Fibroblast of skin of left biceps (primary cell): ENCODE results near the gene DHX30.
"Not testable (repeated sequence)": the region's sequence is repeated elsewhere in the genome, so short reads cannot be mapped to it uniquely, and the experiment has no call there.

Experiments used
- DNase-seq, 2 experiments: peaks; one replicate each; pipeline ENCODE4 v3.0.0-alpha.2; 2013; ENCODE audit warnings: low read depth in 2 of 2

DHX30 gene, protein sequence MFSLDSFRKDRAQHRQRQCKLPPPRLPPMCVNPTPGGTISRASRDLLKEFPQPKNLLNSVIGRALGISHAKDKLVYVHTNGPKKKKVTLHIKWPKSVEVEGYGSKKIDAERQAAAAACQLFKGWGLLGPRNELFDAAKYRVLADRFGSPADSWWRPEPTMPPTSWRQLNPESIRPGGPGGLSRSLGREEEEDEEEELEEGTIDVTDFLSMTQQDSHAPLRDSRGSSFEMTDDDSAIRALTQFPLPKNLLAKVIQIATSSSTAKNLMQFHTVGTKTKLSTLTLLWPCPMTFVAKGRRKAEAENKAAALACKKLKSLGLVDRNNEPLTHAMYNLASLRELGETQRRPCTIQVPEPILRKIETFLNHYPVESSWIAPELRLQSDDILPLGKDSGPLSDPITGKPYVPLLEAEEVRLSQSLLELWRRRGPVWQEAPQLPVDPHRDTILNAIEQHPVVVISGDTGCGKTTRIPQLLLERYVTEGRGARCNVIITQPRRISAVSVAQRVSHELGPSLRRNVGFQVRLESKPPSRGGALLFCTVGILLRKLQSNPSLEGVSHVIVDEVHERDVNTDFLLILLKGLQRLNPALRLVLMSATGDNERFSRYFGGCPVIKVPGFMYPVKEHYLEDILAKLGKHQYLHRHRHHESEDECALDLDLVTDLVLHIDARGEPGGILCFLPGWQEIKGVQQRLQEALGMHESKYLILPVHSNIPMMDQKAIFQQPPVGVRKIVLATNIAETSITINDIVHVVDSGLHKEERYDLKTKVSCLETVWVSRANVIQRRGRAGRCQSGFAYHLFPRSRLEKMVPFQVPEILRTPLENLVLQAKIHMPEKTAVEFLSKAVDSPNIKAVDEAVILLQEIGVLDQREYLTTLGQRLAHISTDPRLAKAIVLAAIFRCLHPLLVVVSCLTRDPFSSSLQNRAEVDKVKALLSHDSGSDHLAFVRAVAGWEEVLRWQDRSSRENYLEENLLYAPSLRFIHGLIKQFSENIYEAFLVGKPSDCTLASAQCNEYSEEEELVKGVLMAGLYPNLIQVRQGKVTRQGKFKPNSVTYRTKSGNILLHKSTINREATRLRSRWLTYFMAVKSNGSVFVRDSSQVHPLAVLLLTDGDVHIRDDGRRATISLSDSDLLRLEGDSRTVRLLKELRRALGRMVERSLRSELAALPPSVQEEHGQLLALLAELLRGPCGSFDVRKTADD

DNA sequence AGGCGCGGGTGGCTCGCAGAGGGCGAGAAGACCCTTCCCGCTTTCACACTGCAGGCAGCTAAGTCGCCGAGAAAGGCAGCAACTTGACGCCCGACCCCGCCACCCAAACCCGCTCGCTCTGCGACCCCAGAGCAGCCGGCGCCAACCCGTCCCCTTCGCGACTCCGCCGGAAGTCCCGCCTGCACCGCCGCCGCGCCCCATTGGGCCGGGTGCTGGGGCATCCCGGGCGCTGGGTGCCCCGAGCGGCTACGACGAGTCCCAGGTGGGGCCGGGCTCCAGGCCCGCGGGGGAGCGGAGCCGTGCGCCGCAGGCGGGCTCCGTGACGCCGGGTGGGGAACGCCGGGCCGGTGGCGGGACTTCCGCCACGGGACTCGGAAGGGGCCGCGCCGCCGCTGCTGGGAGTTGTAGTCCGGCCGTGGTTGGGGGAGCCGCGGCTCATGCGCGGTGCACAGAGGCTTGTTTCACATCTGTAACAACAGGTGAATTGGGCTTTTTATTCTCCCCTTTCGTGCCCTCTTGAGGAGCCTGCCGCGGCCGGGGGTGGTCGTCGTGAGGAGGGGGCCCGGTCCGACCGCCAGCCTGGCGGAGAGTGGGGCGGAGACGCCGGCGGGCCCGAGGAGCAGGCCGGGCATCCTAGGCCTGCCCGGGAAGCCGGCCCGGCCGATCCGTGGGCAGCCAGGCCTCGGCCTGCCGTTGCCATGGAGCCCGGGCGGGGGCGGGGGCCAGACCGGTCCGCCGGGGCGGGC is at the start of gene DHX30:
DHX30 (plus strand) TSS at position 405 of the 746 bp plus-strand sequence. CDS start 7,546 bp downstream, outside the sequence.
- peak; percentile 41 to 50 for DNase-seq

- no peak for DNase-seq
Observed at GRCh38 chr3:47758261-47759025, 44.5 kb upstream of the DHX30 start.

DNA sequence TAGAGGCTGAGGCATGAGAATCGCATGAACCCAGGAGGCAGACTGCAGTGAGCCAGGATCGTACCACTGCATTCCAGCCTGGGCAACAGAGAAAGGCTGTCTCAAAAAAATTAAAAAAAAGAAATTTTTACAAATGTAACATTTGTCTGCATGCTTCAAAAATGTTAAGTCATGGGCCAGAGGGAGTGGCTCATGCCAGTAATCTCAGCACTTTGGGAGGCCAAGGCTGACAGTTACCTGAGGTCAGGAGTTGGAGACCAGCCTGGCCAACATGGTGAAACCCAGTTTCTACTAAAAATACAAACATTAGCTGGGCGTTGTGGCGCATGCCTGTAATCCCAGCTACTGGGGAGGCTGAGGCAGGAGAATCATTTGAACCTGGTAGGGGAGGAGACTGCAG is 42.7 kb upstream of the DHX30 start:
- DNase-seq = not testable (repeated sequence)

DNA sequence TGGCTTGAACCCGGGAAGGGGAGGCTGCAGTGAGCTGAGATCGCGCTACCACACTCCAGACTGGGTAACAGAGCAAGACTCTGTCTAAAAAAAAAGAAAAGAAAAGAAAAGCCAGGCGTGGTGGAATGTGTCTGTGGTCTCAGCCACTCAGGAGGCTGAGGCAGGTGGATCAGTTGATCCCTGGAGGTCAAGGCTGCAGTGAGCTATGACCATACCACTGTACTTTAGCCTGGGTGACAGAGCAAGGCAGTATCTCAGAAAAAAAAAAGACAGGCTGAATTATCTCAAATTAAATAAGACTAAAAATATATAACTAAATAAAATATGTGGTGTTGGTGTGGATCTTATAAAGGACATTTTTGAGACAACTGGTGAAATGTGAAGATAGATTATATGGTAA is 41.9 kb upstream of the DHX30 start:
- DNase-seq = no peak

DNA sequence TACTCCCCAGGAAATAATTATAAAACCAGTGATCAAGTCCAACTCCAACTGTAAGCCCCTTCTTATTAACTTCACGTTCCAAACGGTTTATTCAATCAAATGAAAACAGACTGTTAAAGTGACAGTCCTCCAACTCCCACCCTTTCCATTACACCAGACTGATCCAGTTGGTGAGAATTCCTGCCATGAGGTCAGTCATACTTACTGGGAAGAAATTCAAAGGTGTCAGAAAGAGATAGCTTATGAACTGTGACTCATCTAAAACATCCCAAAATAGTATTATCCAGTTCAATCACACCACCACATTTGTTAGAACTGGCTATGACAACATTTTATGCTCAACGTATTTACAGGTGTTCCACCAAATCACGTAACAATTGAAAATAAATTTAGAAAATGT is 40.7 kb upstream of the DHX30 start:
- no peak for DNase-seq

DNA sequence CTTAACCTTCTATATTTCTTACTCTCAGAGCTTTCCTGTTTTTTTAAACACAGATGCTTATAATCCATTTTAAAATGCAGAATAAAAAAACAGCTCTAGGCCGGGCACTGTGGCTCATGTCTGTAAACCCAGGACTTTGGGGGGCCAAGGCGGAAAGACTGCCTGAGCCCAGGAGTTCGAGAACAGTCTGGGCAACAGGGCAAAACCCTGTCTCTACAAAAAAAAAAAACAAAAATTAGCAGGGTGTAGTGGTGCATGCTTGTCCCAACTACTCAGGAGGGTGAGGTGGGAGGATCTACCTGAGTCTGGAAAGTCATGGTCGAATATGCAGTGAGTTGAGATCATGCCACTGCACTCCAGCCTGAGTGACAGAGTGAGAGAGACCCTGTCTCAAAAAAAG is 36.8 kb upstream of the DHX30 start:
- DNase-seq = no peak

DNA sequence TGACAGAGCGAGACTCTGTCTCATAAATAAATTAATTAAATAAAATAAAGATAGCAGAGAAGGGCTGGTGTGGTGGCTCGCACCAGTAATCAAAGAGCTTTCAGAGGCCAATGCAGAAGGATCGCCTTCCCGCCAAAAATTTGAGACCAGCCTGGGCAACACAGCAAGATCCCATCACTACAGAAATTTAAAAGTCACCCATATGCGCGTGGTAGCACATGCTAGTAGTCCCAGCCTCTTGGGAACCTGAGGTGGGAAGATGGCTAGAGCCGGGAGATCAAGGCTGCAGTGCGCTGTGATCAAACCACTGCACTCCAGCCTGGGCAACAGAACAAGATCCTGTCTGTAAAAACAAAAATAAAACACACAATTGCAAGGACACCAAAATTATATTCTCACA is 30.9 kb upstream of the DHX30 start:
- DNase-seq = no peak

DNA sequence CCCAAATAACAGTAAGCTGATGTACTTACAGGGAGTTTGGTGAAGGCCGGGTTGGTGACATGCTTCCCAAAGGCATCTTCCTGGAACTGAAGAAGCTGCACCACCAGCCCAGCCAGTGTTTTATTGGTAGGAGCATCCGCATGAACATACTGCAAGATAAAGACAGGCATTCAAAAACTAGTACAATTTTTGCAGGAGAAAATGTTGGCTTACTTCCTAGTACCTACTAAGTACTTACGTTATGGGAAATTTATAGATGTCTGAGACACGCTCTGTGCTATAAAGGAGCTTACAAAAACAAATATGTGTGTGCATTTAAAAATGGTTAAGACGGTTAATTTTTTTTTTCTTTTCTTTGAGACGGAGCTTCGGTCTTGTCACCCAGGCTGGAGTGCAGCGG is 30.1 kb upstream of the DHX30 start:
- DNase-seq = no peak

- no peak for DNase-seq
Observed at GRCh38 chr3:47778746-47779145, 24.2 kb upstream of the DHX30 start.

DNA sequence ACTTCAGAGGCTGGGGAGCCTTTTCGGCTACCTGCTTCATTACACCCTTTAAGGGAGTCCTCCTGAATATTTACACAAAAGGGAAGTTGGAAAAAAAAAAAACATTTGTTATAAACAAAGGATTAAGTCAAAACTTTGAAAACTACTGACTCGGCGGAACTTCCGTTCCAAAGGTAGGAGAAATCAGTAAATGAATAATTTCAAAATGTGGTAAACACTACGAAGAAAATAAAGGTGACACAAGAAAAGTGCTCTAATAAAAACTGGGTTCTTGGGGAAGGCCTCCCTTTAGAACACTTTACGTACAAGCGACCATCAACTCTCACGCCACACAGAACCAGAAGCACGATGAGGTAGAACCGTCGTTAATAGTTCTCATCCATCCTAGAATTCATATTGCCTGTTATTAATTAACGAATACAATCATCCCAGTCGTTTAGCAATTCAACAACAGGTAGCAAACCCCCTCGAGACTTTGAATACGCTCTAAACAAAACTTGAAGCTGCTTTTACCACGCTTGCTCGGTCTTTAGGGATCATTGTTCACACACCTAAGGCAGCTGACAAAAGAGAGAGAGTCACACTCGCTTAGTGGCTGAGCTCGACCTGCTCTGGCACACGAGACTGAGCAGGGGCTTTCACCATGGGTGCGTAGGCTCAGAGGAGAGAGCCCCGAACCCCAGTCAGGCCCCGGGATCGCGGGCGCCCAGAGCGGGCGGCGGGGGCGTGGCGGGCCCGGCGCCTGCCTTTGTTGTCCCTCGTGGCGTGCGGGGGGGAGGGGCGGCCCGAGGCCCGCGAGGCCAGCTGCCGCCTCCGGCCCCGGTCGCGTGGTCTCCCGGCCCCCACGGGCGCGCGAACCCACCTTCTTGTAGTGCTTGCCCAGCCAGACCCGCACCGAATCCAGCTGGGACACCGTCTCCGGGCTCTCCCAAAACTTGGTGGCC is 21.9 kb upstream of the DHX30 start:
- no peak for DNase-seq

DNA sequence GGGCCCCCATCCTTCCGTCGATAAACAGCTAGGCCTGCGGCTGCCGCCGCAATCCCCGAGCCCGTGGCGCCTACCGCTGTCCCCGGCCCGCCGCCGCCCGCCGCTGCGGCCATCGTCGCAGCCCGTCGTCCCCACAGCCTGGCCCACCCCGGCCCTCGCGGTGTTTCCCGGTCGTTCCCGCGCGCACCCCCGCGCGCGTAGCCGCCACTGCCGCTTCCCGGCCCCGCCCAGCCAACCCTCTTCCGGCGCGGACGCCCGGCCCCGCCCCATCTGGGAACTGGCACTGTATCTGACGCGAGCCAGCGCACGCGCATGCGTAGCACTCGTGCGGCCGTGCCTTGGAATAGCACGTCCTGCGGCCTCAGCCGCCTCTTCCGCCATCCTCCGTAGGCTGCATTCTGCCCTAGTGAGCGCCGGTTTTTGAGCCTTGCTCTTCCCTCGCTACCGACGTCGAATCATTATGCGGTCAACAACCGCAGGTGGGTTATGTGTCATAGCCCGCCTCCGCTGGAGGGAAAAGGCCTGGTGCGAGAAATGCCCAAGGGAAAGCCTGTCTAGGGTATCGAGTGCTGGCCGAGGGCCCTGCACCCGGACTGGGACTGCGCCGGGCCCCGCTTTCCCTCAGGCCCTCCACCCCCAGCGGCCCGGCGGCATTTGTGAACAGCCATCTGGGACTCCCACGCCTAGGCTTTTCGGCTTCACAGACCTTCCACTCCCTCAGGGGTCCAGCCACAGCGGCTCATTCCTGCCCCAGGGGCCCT is 21.1 kb upstream of the DHX30 start, which contains the start of gene SMARCC1:
SMARCC1 (minus strand) TSS at position 209 of the 761 bp plus-strand sequence; CDS start at position 113, 96 bp downstream.
- peak; percentile 91 to 93 for DNase-seq

- no peak for DNase-seq
Observed at GRCh38 chr3:47782446-47783308, 20.3 kb upstream of the DHX30 start.

- DNase-seq = no peak
Observed at GRCh38 chr3:47783673-47784072, 19.3 kb upstream of the DHX30 start.

DNA sequence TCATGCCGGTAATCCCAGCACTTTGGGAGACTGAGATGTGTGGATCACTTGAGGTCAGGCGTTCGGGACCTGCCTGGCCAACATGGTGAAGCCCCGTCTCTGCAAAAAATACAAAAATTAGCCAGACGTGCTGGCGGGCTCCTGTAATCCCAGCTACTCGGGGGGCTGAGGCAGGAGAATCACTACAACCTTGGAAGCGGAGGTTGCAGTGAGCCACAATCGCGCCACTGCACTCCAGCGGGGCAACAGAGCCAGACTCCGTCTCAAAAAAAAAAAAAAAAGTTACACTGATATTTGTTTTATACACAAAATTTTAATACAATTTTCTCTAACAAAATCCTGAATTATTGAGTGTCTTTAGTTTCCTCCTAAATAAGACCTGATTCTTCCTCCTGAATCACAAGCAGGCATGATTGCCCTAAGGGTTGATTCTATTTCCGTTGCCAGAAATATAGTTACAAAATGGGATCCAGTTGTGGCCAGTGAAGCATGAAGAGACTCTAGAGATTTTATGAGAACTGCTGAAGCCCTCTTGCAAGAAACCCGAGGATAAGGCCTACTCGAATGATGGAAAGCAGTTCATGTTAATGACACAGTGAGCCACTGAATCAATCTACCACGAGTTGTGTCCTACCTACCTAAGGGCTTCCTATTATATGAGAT is 11.6 kb upstream of the DHX30 start:
- DNase-seq = no peak

DNA sequence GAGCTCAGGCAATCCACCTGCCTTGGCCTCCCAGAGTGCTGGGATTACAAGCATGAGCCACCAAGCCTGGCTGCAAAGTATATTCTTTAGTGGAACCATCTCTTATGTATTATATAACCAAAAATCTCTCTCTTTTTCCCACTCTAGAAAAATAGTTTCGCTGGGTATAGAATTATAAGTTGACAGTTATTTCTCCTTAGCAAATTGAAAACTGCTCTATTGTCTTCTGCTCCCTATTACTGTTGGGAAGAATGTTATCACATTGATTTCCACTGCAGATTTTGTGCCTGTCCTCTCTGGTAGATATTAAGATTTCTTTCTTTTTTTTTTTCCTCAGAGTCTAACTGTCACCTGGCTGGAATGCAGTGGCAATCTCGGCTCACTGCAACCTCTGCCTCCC is 10.2 kb upstream of the DHX30 start:
- no peak for DNase-seq

DNA sequence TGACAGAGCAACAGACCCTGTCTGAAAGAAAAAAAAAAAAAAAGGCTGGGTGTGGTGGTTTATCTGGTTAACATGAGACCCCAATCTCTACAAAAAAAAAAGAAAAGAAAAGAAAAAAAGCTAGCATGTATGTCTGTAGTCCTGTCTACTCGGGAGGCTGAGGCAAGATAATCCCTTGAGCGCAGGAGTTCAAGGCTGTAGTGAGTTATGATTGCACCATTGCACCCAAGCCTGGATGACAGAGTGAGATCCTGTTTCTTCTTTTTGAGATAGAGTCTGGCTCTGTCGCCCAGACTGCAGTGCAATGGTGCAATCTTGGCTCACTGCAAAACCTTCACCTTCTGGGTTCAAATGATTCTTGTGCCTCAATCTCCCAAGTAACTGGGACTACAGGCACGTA is 8.4 kb upstream of the DHX30 start:
- DNase-seq = no peak

GRCh38 chr3:47799733-47800132 is 3.2 kb upstream of the DHX30 start:
- DNase-seq = no peak
